Sigmoid colon (tissue), 7 donors: ENCODE data around the gene PPFIA2. TPM values are rescaled to one million over a fixed set of nuclear protein-coding genes. Genes with fewer than 3 reads are reported as not detected.

Source experiments
- DNase-seq: peaks from one replicate; pipeline ENCODE4 v3.0.0-alpha.2; 2019
- H3K27ac ChIP-seq, 4 donors: fragments of 200-600 bp; sonication (generic); one replicate each; pipeline ENCODE4 v1.5.1; 2016 to 2019; ENCODE audit warnings: mild to moderate bottlenecking in 1 of 4
- H3K27me3 ChIP-seq, 3 donors: fragments of 200-600 bp; sonication (generic); one replicate each; pipeline ENCODE4 v1.5.1; 2019; ENCODE audit warnings: mild to moderate bottlenecking in 1 of 3
- H3K36me3 ChIP-seq, 4 donors: fragments of 200-600 bp; sonication (generic); one replicate each; pipeline ENCODE4 v1.5.1; 2016 to 2019
- H3K4me1 ChIP-seq, 4 donors: fragments of 200-600 bp; sonication (generic); one replicate each; pipeline ENCODE4 v1.5.1; 2017 to 2019
- H3K4me3 ChIP-seq, 4 donors: fragments of 200-600 bp; sonication (generic); one replicate each; pipeline ENCODE4 v1.5.1; 2017 to 2019; ENCODE audit warnings: mild to moderate bottlenecking in 2 of 4, moderate library complexity in 1 of 4
- H3K9me3 ChIP-seq, 4 donors: fragments of 200-600 bp in 3 of 4; sonication (generic) in 3 of 4; one replicate each; pipeline versions ENCODE4 v1.5.1 to v1.6.1; 2013 to 2019
- CTCF ChIP-seq, 4 experiments: fragments of 450-650 bp in 3 of 4; fragments of 200-600 bp in 1 of 4; IDR thresholded peaks; one replicate each; pipeline ENCODE4 v1.5.1; 2016 to 2019; ENCODE audit warnings: antibody characterized with exemption in 4 of 4, mild to moderate bottlenecking in 3 of 4, moderate library complexity in 2 of 4
- EP300 ChIP-seq, 4 donors: sonication (generic); formaldehyde crosslinking; IDR thresholded peaks; one replicate each; pipeline ENCODE4 v1.6.1; 2017; ENCODE audit warnings: antibody characterized with exemption in 4 of 4
- POLR2A ChIP-seq, 2 donors: fragments of 450-650 bp; IDR thresholded peaks; one replicate each; pipeline ENCODE4 v1.6.1; 2016; ENCODE audit warnings: antibody characterized with exemption in 2 of 2, mild to moderate bottlenecking in 2 of 2, moderate library complexity in 2 of 2
- POLR2AphosphoS5 ChIP-seq, 4 donors: sonication (generic); formaldehyde crosslinking; IDR thresholded peaks; one replicate each; pipeline ENCODE4 v1.6.1; 2017; ENCODE audit warnings: antibody characterized with exemption in 4 of 4
- WGBS, 2 donors: extraction: QIAGEN DNeasy Blood & Tissue Kit; methylation state at CpG; one replicate each; pipeline ENCODE4 v1.1.7; 2013; 5-methylcytosine and 5-hydroxymethylcytosine counted together
- intact Hi-C: fragments of 100-400 bp; cut with DNase I; formaldehyde crosslinking; loops from one replicate; pipeline ENCODE4 v1.15.1; 2023
- polyA plus RNA-seq, 3 donors: library from polyadenylated mRNA; stranded (reverse); fragments of 200-250 nt; gene quantifications; one replicate each; pipeline ENCODE4 v1.2.3, GENCODE V29; 2013
- total RNA-seq, 4 donors: library from RNA; depleted of rRNA; stranded (reverse); fragments of >200 nt; gene quantifications; one replicate each; pipeline ENCODE4 v1.1.0, GENCODE V29; 2016
- donor health status: healthy with polysubstance abuse.
- donor health status: Bipolar disorder and iron deficiency.
- donor health status: healthy.

The PPFIA2 gene
- total and polyA plus RNA-seq, 7 donors: 0.44 to 4.4 (median 2.5) TPM; not detected in 2

DNA sequence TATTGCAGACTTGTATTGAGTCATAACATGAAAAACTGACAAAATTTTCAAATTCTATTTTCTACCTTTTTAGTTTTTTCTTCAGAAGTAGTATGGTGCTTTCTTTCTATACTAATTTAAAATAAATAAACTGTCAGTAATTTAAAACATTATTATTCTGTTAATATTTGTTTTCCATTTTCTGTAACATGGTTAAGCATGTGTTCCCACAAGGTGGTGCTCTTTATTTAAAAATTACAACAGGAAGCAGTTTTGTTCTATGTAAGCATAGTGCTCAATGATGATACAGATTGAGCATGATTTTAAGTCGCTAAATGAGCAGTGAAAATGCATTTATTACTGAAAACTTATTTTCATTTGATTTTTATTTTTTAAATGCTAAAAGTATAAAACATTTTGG, 114.6 kb downstream of the PPFIA2 start:
- H3K27me3 ChIP-seq: no peaks in the 10 kb centered on the region
- H3K9me3 ChIP-seq: no peaks in the 10 kb centered on the region
- intact Hi-C loops: no loop called here
- no peak overlapping the region for H3K27ac ChIP-seq
- H3K36me3 ChIP-seq: no peaks in the 10 kb centered on the region
- H3K4me1 ChIP-seq: peaks cover 0 to 14% (median 0%) of the 10 kb centered on the region in 4 donors
- TF ChIP-seq POLR2A (IDR thresholded peaks at IDR 0.05) (no peak), CTCF (IDR thresholded peaks at IDR 0.05) (peak in 2 of 4 experiments; percentile 30 to 39)
- no peak for DNase-seq
- 1 to 4% methylated on average over 1 of the region's 1 CpG for WGBS, 2 donors
- no peak overlapping the region for H3K4me3 ChIP-seq

DNA sequence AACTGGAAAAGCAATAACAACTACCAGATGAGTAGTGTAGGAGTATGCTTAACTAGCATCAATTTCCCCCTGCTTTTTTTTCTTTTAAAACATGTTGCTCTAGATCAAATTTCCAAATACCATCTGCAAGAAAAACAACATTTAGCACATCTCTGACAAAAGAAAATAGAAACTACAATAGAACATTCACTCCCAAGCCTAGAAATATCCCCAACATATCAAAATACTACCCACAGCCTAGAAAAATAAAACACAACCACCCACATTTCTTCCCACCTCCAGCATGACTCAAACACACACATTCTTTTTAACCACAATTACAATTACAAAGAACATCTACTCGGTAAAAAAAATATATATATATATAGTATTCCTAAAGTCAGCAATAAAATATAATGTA, 120.0 kb downstream of the PPFIA2 start:
- no peaks in the 10 kb centered on the region for H3K27me3 ChIP-seq
- intact Hi-C loops: no loop called here
- TF ChIP-seq POLR2A (IDR thresholded peaks at IDR 0.05) (no peak), EP300 (IDR thresholded peaks at IDR 0.05) (no peak)
- no peaks in the 10 kb centered on the region for H3K4me1 ChIP-seq
- H3K4me3 ChIP-seq: no peak overlapping the region
- no peaks in the 10 kb centered on the region for H3K9me3 ChIP-seq
- no peaks in the 10 kb centered on the region for H3K36me3 ChIP-seq
- no peak for DNase-seq
- WGBS, 2 donors: 56 to 67% methylated on average over 1 of the region's 1 CpG
- H3K27ac ChIP-seq: no peak overlapping the region

DNA sequence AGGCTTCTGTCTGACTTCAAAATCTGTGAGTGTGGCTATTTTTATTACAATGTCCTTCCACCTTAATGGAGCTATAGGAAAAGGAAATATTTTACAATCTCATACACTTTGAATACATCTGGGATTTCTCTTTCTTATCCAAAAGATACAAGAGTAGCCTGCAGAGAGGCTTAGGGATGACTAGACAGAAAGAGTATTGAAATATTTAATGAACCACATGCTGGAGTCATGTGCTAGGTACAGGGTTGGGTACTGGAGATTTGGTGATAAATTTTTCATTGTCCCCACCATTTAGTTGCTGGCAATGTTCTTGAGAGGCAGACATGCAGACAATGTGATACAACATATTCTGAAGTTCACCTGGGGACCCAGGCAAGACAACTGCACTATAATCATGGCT, 126.0 kb downstream of the PPFIA2 start:
- Histone ChIP-seq H3K36me3 (no peaks in the 10 kb centered on the region), H3K4me1 (no peaks in the 10 kb centered on the region), H3K4me3 (no peak overlapping the region), H3K27ac (no peak overlapping the region), H3K27me3 (no peaks in the 10 kb centered on the region), H3K9me3 (no peaks in the 10 kb centered on the region)
- DNase-seq: no peak
- TF ChIP-seq CTCF (IDR thresholded peaks at IDR 0.05) (no peak), POLR2AphosphoS5 (IDR thresholded peaks at IDR 0.05) (no peak), POLR2A (IDR thresholded peaks at IDR 0.05) (no peak), EP300 (IDR thresholded peaks at IDR 0.05) (no peak)
- intact Hi-C loops: no loop called here

DNA sequence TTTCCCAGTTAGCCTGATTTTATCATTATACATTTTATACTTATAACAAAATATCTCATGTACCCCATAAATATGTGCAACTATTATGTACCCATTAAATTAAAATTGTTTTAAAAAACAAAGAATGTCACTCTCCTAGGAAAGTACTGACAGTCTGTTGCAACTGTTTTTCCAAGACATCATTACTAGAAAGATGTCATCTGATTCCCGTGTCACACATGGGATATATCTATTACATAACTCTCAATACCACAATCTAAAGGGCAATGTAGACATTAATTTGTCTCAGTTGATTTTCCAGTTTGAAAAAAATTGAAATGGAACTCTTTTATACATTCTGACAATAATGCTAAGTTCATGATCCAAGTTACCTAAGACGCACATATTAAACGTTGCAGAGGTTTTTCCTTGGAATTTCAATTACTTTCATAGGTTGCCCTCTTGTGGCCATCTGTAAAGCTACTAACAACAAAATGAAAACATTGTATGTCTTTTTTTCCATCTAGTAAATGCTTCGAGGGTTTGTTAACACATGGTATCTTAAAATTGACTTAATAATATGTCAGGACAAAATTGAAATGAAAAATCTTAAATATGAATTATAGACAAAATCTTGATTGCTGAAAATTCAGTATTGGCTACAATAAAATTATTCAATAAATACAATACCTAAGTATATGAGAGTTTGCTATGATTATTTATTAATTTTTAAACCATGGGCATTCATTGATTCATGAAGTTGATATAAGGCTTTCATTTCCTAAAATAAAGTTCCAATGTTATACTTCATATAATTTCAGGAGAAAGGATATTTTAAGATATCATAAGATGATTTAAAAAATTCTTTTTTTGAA, 131.6 kb downstream of the PPFIA2 start:
- Histone ChIP-seq H3K36me3 (no peaks in the 10 kb centered on the region), H3K4me1 (no peaks in the 10 kb centered on the region), H3K27me3 (no peaks in the 10 kb centered on the region), H3K9me3 (no peaks in the 10 kb centered on the region), H3K4me3 (no peak overlapping the region), H3K27ac (no peak overlapping the region)
- no peak for TF ChIP-seq EP300 (IDR thresholded peaks at IDR 0.05)
- peak in 3 of 4 experiments; percentile 29 to 67 (median 51) for TF ChIP-seq CTCF (IDR thresholded peaks at IDR 0.05)
- WGBS, 2 donors: 5 to 25% methylated on average over 4 of the region's 4 CpGs
- intact Hi-C loops: loop anchor here (2.0 kb wide), 1 partner anchor 175 kb away; no protein-coding TSS in a partner anchor
- DNase-seq: no peak

- Histone ChIP-seq H3K4me1 (no peaks in the 10 kb centered on the region), H3K36me3 (no peaks in the 10 kb centered on the region), H3K4me3 (no peak overlapping the region), H3K27ac (no peak overlapping the region), H3K27me3 (no peaks in the 10 kb centered on the region), H3K9me3 (no peaks in the 10 kb centered on the region)
- intact Hi-C loops: no loop called here
- TF ChIP-seq EP300 (IDR thresholded peaks at IDR 0.05) (no peak), CTCF (IDR thresholded peaks at IDR 0.05) (no peak), POLR2A (IDR thresholded peaks at IDR 0.05) (no peak), POLR2AphosphoS5 (IDR thresholded peaks at IDR 0.05) (no peak)
- DNase-seq: no peak
- 32 to 69% methylated on average over 1 of the region's 1 CpG for WGBS, 2 donors
Measured at GRCh38 chr12:81626406-81626805, 132.7 kb downstream of the PPFIA2 start.
